GM12864 (cell line): ENCODE measurements around the gene CTAGE1.
"Not testable (repeated sequence)": the region's sequence is repeated elsewhere in the genome, so short reads cannot be mapped to it uniquely, and the experiment has no call there.

Source experiments
- DNase-seq: peaks from one replicate; pipeline ENCODE4 v3.0.0-alpha.2; 2011; ENCODE audit warnings: low read depth
- H3K4me3 ChIP-seq: 2 replicates; pipeline ENCODE4 v1.5.1; 2011; ENCODE audit warnings: mild to moderate bottlenecking, low read depth, low read length, control low read depth
- CTCF ChIP-seq: IDR thresholded peaks from 2 replicates; pipeline ENCODE4 v1.5.1; 2011; ENCODE audit warnings: low read depth, mild to moderate bottlenecking, moderate library complexity, low read length, control low read depth, inconsistent platforms; ENCODE audit errors: missing control alignments

CTAGE1 gene

DNA sequence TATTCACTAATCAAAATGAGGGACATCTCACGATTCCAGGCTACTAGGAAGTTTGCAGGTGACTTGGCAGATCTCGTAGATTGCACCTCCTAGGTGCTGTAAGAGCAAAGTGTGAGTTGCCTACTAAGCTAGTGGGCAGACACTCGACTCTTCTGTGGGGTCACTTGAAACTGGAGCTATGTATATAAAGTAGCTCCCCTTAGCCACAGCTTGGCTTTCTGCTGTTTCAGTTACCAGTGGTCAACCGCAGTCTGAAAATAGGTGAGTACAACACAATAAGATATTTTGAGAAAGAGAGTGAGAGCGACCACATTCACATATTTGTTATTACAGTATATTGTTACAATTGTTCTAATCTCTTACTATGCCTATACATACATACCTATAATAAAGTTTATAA is 23.3 kb downstream of the CTAGE1 start:
- no peak overlapping the region for H3K4me3 ChIP-seq
- DNase-seq: no peak
- TF ChIP-seq CTCF: no peak

DNA sequence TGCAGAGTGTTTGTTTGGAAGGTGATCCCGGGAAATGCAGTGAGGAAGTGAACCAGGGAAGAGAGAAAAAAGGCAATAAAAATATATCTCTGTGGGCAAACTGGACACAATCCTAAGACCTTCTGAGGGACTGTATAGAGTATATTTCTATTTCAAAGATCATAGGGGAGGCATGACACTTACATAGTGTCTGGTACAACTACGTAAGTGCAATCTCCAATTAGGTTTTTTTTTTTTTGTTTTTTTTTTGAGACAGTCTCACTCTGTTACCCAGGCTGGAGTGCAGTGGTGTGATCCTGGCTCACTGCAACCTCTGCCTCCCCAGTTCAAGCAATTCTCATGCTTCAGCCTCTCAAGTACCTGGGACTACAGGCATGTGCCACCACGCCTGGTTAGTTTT is 24.6 kb downstream of the CTAGE1 start:
- not testable (repeated sequence) for H3K4me3 ChIP-seq, DNase-seq

DNA sequence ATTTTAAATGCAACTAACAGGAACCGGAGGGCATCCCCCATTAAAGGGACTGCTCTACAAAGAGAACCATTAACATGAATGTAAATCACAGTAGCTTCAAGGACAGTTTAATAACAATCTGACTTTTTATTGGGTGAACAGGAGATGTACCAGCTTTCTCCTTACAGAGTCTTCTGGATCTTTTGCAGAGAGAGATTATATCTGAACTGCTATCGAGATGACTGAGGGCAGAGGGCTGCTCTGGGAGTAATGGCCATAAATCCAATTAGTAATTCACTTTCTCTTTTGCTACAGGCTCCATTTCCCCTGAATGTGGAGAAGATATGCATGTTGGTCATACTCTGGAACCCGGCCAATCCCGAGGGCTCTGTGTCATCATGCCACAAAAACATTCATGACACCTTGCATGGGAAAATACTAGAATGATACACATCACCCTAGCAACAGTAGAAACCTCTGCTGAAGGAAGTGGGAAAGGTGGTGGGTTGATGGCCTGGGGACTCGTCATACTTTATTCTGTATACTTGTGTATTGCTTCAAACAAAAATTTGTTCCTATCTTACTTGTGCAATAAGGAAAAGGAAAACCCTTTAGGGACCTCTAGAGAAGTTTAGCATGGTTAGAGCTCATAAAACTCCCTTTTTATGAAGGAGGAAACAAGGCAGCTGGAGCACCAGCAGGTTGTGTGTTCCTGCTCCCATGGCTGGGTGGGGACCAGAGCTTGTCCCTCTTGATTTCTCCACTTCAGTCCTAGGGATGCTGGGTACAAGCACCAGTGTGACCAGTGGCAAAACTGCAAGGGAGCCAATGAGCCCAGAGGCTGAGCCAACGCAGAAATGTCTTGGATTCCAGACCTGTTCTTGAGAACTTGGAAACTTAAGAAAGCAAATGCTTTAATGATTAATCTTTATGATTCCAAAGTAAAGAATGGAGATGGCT is 26.0 kb downstream of the CTAGE1 start:
- TF ChIP-seq CTCF: no peak
- no peak for DNase-seq
- H3K4me3 ChIP-seq: no peak overlapping the region

DNA sequence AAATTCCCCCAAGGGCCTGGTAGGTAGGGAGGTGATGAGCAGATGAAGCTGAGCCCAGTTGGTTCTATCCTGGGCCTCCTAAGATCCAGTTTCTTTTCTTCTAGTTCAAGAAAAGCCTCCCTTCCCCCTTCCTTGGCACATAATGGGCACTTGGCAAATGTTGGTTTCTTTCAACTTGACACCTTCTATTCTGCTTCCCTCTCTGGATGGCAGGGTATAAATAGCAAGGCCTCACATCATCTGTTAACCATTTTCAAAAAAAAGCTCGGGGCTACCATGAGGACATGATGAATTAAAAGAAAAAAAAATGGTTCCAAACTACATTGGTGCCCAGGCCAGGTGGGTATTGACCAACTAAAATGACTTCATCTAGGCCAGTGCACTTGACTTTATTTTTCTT is 29.9 kb downstream of the CTAGE1 start:
- no peak for DNase-seq
- TF ChIP-seq CTCF: no peak
- no peak overlapping the region for H3K4me3 ChIP-seq

DNA sequence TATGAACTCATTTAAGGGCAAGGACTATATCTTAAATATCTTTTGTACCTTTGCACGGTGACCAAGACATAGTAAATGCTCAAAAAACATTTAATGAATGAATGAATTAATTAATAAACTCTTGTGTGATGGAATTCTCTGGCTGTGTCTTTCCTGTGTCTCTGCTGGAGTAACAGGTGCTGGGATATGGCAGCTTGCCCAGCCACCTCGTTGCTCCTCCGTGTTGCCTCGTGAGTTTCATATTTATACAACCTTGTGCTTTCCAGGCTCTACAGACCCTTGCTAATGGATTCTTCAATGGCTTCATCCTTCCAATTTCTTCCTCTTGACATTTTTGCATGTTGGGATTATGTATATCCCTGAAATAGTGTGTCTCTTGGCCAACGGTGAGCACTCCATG is 30.4 kb downstream of the CTAGE1 start:
- no peak overlapping the region for H3K4me3 ChIP-seq
- TF ChIP-seq CTCF: no peak
- DNase-seq: no peak

DNA sequence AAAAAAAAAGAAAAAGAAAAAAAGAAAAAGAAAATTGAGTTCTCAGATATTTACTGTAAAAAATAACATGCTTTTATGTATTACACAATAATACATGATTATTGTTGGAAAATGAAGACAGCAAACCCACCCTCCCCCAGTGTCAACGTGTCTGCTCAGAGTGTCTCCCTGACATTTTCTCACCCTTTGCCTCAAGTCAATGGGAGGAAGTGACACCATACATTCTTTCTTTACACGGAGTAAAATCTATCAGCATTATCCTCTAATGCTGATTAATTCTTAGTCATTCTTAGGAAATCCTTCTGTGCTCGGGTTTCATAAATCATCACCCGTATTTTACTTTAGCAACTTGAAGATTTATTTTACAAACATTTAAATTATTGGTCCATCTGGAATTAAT is 32.0 kb downstream of the CTAGE1 start:
- DNase-seq: no peak
- no peak for TF ChIP-seq CTCF
- no peak overlapping the region for H3K4me3 ChIP-seq

- H3K4me3 ChIP-seq: no peak overlapping the region
- TF ChIP-seq CTCF: peak; percentile 55
- no peak for DNase-seq
Measured at GRCh38 chr18:22378672-22379282, 38.9 kb downstream of the CTAGE1 start.
